Measurements from ENCODE around the gene TECPR1.

Gene TECPR1

GRCh38 chr7:98251601-98252424 is at the start of gene TECPR1:
Gene TECPR1, minus strand, starts transcription at chr7:98252232. Its CDS starts 6,086 bp downstream, at chr7:98246146.
- peak; percentile 86 for DNase-seq

GRCh38 chr7:98300595-98301372 is 48.8 kb upstream of the TECPR1 start:
- no peak for DNase-seq

GRCh38 chr7:98297626-98298286 is 45.7 kb upstream of the TECPR1 start:
- DNase-seq = no peak

GRCh38 chr7:98296833-98297232 is 44.8 kb upstream of the TECPR1 start:
- no peak for DNase-seq

- no peak for DNase-seq
Observed at GRCh38 chr7:98295467-98296192, 43.6 kb upstream of the TECPR1 start.

GRCh38 chr7:98294798-98295382 is 42.9 kb upstream of the TECPR1 start:
- no peak for DNase-seq

GRCh38 chr7:98294326-98294725 is 42.3 kb upstream of the TECPR1 start:
- no peak for DNase-seq

- DNase-seq = no peak
Observed at GRCh38 chr7:98293746-98294145, 41.7 kb upstream of the TECPR1 start.

GRCh38 chr7:98293265-98293664 is 41.2 kb upstream of the TECPR1 start:
- DNase-seq = no peak

GRCh38 chr7:98291717-98292116 is 39.7 kb upstream of the TECPR1 start:
- no peak for DNase-seq

- no peak for DNase-seq
Observed at GRCh38 chr7:98289333-98289875, 37.4 kb upstream of the TECPR1 start.

GRCh38 chr7:98288064-98288823 is 36.2 kb upstream of the TECPR1 start:
- no peak for DNase-seq

GRCh38 chr7:98287486-98287959 is 35.5 kb upstream of the TECPR1 start:
- DNase-seq = no peak

- no peak for DNase-seq
Observed at GRCh38 chr7:98286701-98287485, 34.9 kb upstream of the TECPR1 start.

- DNase-seq = peak; percentile 62
Observed at GRCh38 chr7:98286093-98286539, 34.1 kb upstream of the TECPR1 start.

- DNase-seq = no peak
Observed at GRCh38 chr7:98285157-98286092, 33.4 kb upstream of the TECPR1 start.

GRCh38 chr7:98284335-98285036 is 32.5 kb upstream of the TECPR1 start:
- peak; percentile 61 for DNase-seq

- no peak for DNase-seq
Observed at GRCh38 chr7:98283887-98284222, 31.8 kb upstream of the TECPR1 start.

All from CD4-positive, alpha-beta T cell treated with Interferon gamma for 1 hour (primary cell).